K562 (cell line): ENCODE measurements around the gene ZNF575. TPM values are rescaled to one million over a fixed set of nuclear protein-coding genes. Genes with fewer than 3 reads are reported as not detected.

Experiments used
- ATAC-seq: fragments of 200-7000 bp; cut with Tn5 transposase; 3 replicates; pipeline ENCODE4 v1.9.1; 2020; ENCODE audit warnings: moderate library complexity
- BruUV-seq: library from RNA; stranded (reverse); fragments of 400-500 nt; replicated peaks from 2 replicates; lab custom pipeline; 2021; lab: Mats Ljungman, UMichigan
- CTCF ChIA-PET: fragments of 300-600 bp; formaldehyde crosslinking; extraction: SDS; loops from one replicate; lab custom pipeline; 2021; ENCODE audit warnings: low intra/inter-chr PET ratio; lab: Yijun Ruan, JAX
- POLR2A ChIA-PET: fragments of 300-600, 350-650 bp; sonication (Branson Sonifier 250); formaldehyde crosslinking; extraction: SDS; loops from one replicate; lab custom pipeline; 2021; ENCODE audit warnings: antibody characterized with exemption, inconsistent platforms; lab: Yijun Ruan, JAX
- DNase-seq, 4 experiments: peaks; one replicate each; pipeline versions ENCODE4 v3.0.0 to v3.0.0-alpha.2; 2011 to 2018; ENCODE audit warnings: low spot score in 3 of 4, mixed read lengths in 3 of 4; ENCODE audit errors: extremely low read depth in 1 of 4
- FAIRE-seq: peaks from 2 replicates; lab custom pipeline; 2011; peaks lifted over from hg19 to GRCh38; lab: Jason Lieb, UNC
- H2AFZ ChIP-seq: 2 replicates; pipeline ENCODE4 v1.6.0; 2011; ENCODE audit warnings: low read depth, low read length, control low read depth, inconsistent platforms
- H3K27ac ChIP-seq: fragments of 200-600 bp; 3 replicates; pipeline ENCODE4 v1.8.0; 2011; ENCODE audit warnings: low read depth, mild to moderate bottlenecking, control low read depth, inconsistent platforms, low read length, moderate library complexity, mixed read lengths; ENCODE audit errors: extremely low read depth
- H3K27me3 ChIP-seq, 2 experiments: fragments of 300-600 bp in 1 of 2; 2 replicates in 1 of 2; 3 replicates in 1 of 2; pipeline versions ENCODE4 v1.6.0 to v1.8.0; 2011; ENCODE audit warnings: inconsistent platforms in 2 of 2, low read length in 2 of 2, mild to moderate bottlenecking in 1 of 2, mixed read lengths in 1 of 2, moderate library complexity in 1 of 2; ENCODE audit not compliant: control insufficient read depth in 2 of 2, insufficient read depth in 2 of 2
- H3K36me3 ChIP-seq: fragments of 300-600 bp; 3 replicates; pipeline ENCODE4 v1.8.0; 2011; ENCODE audit warnings: mild to moderate bottlenecking, low read length, inconsistent platforms; ENCODE audit not compliant: control insufficient read depth, insufficient read depth
- H3K4me1 ChIP-seq, 2 experiments: fragments of 200-600 bp in 1 of 2; replicated peaks in 1 of 2; 2 replicates in 1 of 2; 3 replicates in 1 of 2; pipeline versions ENCODE4 v1.5.1 to v1.8.0; 2011; ENCODE audit warnings: inconsistent platforms in 2 of 2, low read length in 2 of 2, mild to moderate bottlenecking in 1 of 2, mixed read lengths in 1 of 2, moderate library complexity in 1 of 2; ENCODE audit not compliant: control insufficient read depth in 2 of 2, insufficient read depth in 2 of 2
- H3K4me2 ChIP-seq: 2 replicates; pipeline ENCODE4 v1.6.1; 2011; ENCODE audit warnings: low read length, control low read depth, inconsistent platforms, mixed read lengths; ENCODE audit not compliant: insufficient read depth
- H3K4me3 ChIP-seq: fragments of 200-600 bp; sonication (generic), shearing (Covaris generic); 2 replicates; pipeline ENCODE4 v1.5.1; 2016; ENCODE audit warnings: control low read depth, inconsistent platforms
- H3K79me2 ChIP-seq: fragments of 200-600 bp; 3 replicates; pipeline ENCODE4 v1.8.0; 2011; ENCODE audit warnings: low read length, inconsistent platforms; ENCODE audit not compliant: control insufficient read depth, insufficient read depth
- H3K9ac ChIP-seq, 2 experiments: 2 replicates each; pipeline versions ENCODE4 v1.6.0 to v1.6.1; 2011; ENCODE audit warnings: low read depth in 2 of 2, low read length in 2 of 2, control low read depth in 1 of 2, inconsistent platforms in 1 of 2, mild to moderate bottlenecking in 1 of 2, mixed read lengths in 1 of 2; ENCODE audit not compliant: insufficient read depth in 1 of 2
- H3K9me1 ChIP-seq: one replicate; pipeline ENCODE4 v1.6.0; 2011; ENCODE audit warnings: inconsistent platforms, mild to moderate bottlenecking, low read length, moderate library complexity; ENCODE audit not compliant: control insufficient read depth, insufficient read depth
- H3K9me3 ChIP-seq: replicated peaks from 2 replicates; pipeline ENCODE4 v1.5.1; 2011; ENCODE audit warnings: low read depth, low read length, inconsistent platforms; ENCODE audit not compliant: control insufficient read depth, insufficient read depth
- H4K20me1 ChIP-seq: replicated peaks from 2 replicates; pipeline ENCODE4 v1.6.1; 2011; ENCODE audit warnings: low read length, inconsistent platforms, mixed read lengths; ENCODE audit not compliant: control insufficient read depth, insufficient read depth
- BHLHE40 ChIP-seq: IDR thresholded peaks from 2 replicates; pipeline ENCODE4 v1.6.1; 2011; ENCODE audit warnings: low read length, improper control_type of control experiment
- BRCA1 ChIP-seq, 2 experiments: fragments of 450-650 bp in 1 of 2; sonication (generic) in 1 of 2; formaldehyde crosslinking in 1 of 2; IDR thresholded peaks; 2 replicates each; pipeline versions ENCODE4 v1.5.0 to v1.6.1; 2017 to 2020; ENCODE audit warnings: mild to moderate bottlenecking in 1 of 2, missing genetic modification reagents in 1 of 2
- CBX5 ChIP-seq: IDR thresholded peaks from 2 replicates; pipeline ENCODE4 v1.6.1; 2014; ENCODE audit warnings: low read depth, borderline replicate concordance
- DEAF1 ChIP-seq: fragments of 450-650 bp; formaldehyde crosslinking; IDR thresholded peaks from 2 replicates; pipeline ENCODE4 v1.4.0; 2020; ENCODE audit warnings: mild to moderate bottlenecking, moderate library complexity
- ELF4 ChIP-seq: fragments of 450-650 bp; formaldehyde crosslinking; IDR thresholded peaks from 2 replicates; pipeline ENCODE4 v1.4.0; 2022; ENCODE audit warnings: missing genetic modification characterization
- FOSL1 ChIP-seq: fragments of 200-800 bp; sonication (Bioruptor generic); conservative IDR thresholded peaks from 2 replicates; pipeline ENCODE4 v1.6.1; 2016; ENCODE audit warnings: missing genetic modification characterization, missing compliant biosample characterization
- FOXJ3 ChIP-seq: sonication (generic); formaldehyde crosslinking; IDR thresholded peaks from 2 replicates; pipeline ENCODE4 v1.4.0; 2020; ENCODE audit warnings: mild to moderate bottlenecking, missing genetic modification reagents
- HCFC1 ChIP-seq: IDR thresholded peaks from 2 replicates; pipeline ENCODE4 v1.6.1; 2012; ENCODE audit warnings: low read depth, low read length, improper control_type of control experiment
- HDAC1 ChIP-seq, 2 experiments: fragments of 450-650 bp; IDR thresholded peaks; 2 replicates each; pipeline ENCODE4 v1.6.1; 2016 to 2017; ENCODE audit warnings: inconsistent platforms in 1 of 2, mild to moderate bottlenecking in 1 of 2, moderate library complexity in 1 of 2
- PCBP1 ChIP-seq: fragments of 200-400 bp; formaldehyde crosslinking; IDR thresholded peaks from 2 replicates; pipeline ENCODE4 v1.6.1; 2018; ENCODE audit warnings: mild to moderate bottlenecking, low read depth, low read length; ENCODE audit not compliant: poor library complexity, severe bottlenecking
- RBM15 ChIP-seq: fragments of 200-400 bp; formaldehyde crosslinking; IDR thresholded peaks from 2 replicates; pipeline ENCODE4 v1.6.1; 2018; ENCODE audit warnings: mild to moderate bottlenecking, low read length, moderate library complexity; ENCODE audit not compliant: insufficient read depth
- RBM17 ChIP-seq: fragments of 200-400 bp; formaldehyde crosslinking; IDR thresholded peaks from 2 replicates; pipeline ENCODE4 v1.6.1; 2017; ENCODE audit warnings: low read depth, mild to moderate bottlenecking, low read length, borderline replicate concordance
- ZNF124 ChIP-seq: sonication (generic); formaldehyde crosslinking; IDR thresholded peaks from 2 replicates; pipeline ENCODE4 v1.8.1; 2022; ENCODE audit warnings: missing genetic modification reagents
- ZNF133 ChIP-seq: fragments of 250-450 bp; sonication (Bioruptor Pico); IDR thresholded peaks from 2 replicates; pipeline ENCODE4 v1.4.0; 2020; ENCODE audit warnings: mild to moderate bottlenecking
- WGBS: fragments of 100-300 bp; shearing (Covaris generic); methylation state at CpG from one replicate; pipeline ENCODE4 v1.1.6; 2016; ENCODE audit warnings: low coverage, mixed read lengths; ENCODE audit not compliant: insufficient coverage; ENCODE audit errors: missing lambda C conversion rate; 5-methylcytosine and 5-hydroxymethylcytosine counted together
- in situ Hi-C: fragments of 300-500 bp; cut with MboI; formaldehyde crosslinking; loops from 4 replicates; pipeline ENCODE4 v1.15.0; 2018; ENCODE audit warnings: inconsistent platforms, mixed read lengths
- intact Hi-C: fragments of 100-400 bp; cut with micrococcal nuclease; formaldehyde crosslinking; loops from 2 replicates; pipeline ENCODE4 v1.14.2; 2022
- polyA plus RNA-seq, 8 experiments: library from polyadenylated mRNA; depleted of rRNA in 4 of 8; stranded (reverse) in 5 of 8; unstranded in 3 of 8; fragments of >200 nt; fragmentation: Nextera tagmentation in 2 of 8; fragmentation: Illumina TruSeq in 1 of 8; extraction: Ambion mirVana in 2 of 8; extraction: Trizol in 1 of 8; gene quantifications; 2 replicates each; pipeline versions ENCODE4 v1.2.1 to v1.2.3, GENCODE V29; 2011 to 2014; ENCODE audit warnings: inconsistent platforms in 1 of 8, missing spikeins in 1 of 8
- total RNA-seq, 7 experiments: library from RNA; depleted of rRNA in 6 of 7; stranded (reverse); fragments of >200 nt in 6 of 7; fragmentation: Illumina TruSeq in 2 of 7; extraction: Trizol in 2 of 7; gene quantifications; 2 replicates each; pipeline versions ENCODE4 v1.2.1 to v1.2.3, GENCODE V29; 2011 to 2021; ENCODE audit warnings: low replicate concordance in 1 of 7
- TF ChIP-seq, protein P1 (sequence below): sonication (generic); formaldehyde crosslinking; IDR thresholded peaks from 2 replicates; pipeline ENCODE4 v1.8.0; 2022; ENCODE audit warnings: mild to moderate bottlenecking, low read depth, missing genetic modification reagents
- TF ChIP-seq, protein P2 (sequence below): fragments of 450-650 bp; formaldehyde crosslinking; IDR thresholded peaks from 2 replicates; pipeline ENCODE4 v1.4.0; 2022; ENCODE audit warnings: mild to moderate bottlenecking, moderate library complexity
- TF ChIP-seq, protein P3 (sequence below): IDR thresholded peaks from 3 replicates; pipeline ENCODE4 v1.6.1; 2011; ENCODE audit warnings: borderline replicate concordance, mild to moderate bottlenecking; ENCODE audit not compliant: insufficient read length, insufficient read depth
- TF ChIP-seq, protein P4 (sequence below), 2 experiments: fragments of 450-650 bp in 1 of 2; sonication (generic) in 1 of 2; formaldehyde crosslinking; conservative IDR thresholded peaks; 2 replicates each; pipeline versions ENCODE4 v1.4.0 to v1.8.1; 2020 to 2022; ENCODE audit warnings: mild to moderate bottlenecking in 1 of 2, missing genetic modification reagents in 1 of 2

ZNF575 gene
- total and polyA plus RNA-seq, 9 of the 15 experiments (the other 6 are each of a cell fraction or from before 2014, with no cell fraction given), result 0.20 to 0.98 (median 0.32) TPM; not detected in 6

DNA sequence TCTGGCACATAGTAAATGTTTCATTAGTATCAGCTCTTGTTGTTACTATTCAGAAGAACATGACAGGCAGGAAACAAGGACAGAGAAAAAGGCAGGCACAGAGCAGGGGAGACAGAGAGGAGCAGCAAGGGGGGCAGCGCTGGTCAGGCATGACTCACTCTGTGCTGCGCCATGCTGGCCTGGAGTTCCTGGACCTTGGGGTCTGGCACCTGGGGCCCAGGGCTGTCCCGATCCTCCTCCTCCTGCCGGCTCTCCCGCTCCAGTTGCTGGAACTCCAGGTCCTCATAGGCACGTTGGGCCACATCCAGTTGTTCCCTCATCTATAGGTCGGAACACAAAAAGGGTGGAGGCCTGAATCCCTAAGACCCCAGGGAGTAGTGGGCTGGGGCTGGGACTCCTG, 36.0 kb upstream of the ZNF575 start:
- ChIA-PET CTCF (no interaction called here), POLR2A (no interaction called here)
- no peak overlapping the region for H3K9ac ChIP-seq
- TF ChIP-seq FOXJ3 (CRISPR knock-in tag) (no peak), CBX5 (no peak), HDAC1 (IDR thresholded peaks at IDR 0.05) (no peak), PCBP1 (no peak), DEAF1 (CRISPR knock-in tag) (no peak), RBM17 (no peak), RBM15 (no peak), HCFC1 (no peak), ZNF124 (CRISPR knock-in tag) (no peak), FOSL1 (no peak), BRCA1 (IDR thresholded peaks at IDR 0.05) (no peak), BRCA1 (CRISPR knock-in tag; IDR thresholded peaks at IDR 0.05) (no peak), BHLHE40 (no peak), ZNF133 (CRISPR knock-in tag) (no peak), ELF4 (no peak)
- TF ChIP-seq, protein P1, sequence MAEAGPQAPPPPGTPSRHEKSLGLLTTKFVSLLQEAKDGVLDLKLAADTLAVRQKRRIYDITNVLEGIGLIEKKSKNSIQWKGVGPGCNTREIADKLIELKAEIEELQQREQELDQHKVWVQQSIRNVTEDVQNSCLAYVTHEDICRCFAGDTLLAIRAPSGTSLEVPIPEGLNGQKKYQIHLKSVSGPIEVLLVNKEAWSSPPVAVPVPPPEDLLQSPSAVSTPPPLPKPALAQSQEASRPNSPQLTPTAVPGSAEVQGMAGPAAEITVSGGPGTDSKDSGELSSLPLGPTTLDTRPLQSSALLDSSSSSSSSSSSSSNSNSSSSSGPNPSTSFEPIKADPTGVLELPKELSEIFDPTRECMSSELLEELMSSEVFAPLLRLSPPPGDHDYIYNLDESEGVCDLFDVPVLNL, result no peak
- TF ChIP-seq, protein P2, sequence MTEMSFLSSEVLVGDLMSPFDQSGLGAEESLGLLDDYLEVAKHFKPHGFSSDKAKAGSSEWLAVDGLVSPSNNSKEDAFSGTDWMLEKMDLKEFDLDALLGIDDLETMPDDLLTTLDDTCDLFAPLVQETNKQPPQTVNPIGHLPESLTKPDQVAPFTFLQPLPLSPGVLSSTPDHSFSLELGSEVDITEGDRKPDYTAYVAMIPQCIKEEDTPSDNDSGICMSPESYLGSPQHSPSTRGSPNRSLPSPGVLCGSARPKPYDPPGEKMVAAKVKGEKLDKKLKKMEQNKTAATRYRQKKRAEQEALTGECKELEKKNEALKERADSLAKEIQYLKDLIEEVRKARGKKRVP (CRISPR knock-in tag), result no peak
- TF ChIP-seq, protein P3, sequence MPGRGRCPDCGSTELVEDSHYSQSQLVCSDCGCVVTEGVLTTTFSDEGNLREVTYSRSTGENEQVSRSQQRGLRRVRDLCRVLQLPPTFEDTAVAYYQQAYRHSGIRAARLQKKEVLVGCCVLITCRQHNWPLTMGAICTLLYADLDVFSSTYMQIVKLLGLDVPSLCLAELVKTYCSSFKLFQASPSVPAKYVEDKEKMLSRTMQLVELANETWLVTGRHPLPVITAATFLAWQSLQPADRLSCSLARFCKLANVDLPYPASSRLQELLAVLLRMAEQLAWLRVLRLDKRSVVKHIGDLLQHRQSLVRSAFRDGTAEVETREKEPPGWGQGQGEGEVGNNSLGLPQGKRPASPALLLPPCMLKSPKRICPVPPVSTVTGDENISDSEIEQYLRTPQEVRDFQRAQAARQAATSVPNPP, result no peak
- TF ChIP-seq, protein P4, sequence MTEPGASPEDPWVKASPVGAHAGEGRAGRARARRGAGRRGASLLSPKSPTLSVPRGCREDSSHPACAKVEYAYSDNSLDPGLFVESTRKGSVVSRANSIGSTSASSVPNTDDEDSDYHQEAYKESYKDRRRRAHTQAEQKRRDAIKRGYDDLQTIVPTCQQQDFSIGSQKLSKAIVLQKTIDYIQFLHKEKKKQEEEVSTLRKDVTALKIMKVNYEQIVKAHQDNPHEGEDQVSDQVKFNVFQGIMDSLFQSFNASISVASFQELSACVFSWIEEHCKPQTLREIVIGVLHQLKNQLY (CRISPR knock-in tag; conservative IDR thresholded peaks at IDR 0.05), result no peak

More for the DNA sequence above, 36.0 kb upstream of the ZNF575 start:
- in situ Hi-C loops, result no loop called here
- Histone ChIP-seq H3K9me3 (no peaks in the 10 kb centered on the region), H3K4me2 (no peak overlapping the region), H3K4me1 (peaks cover 0 to 6% of the 10 kb centered on the region in 2 experiments; a peak in 2 of 5 replicates), H3K27me3 (no peaks in the 10 kb centered on the region), H3K4me3 (no peak overlapping the region), H3K79me2 (no peaks in the 10 kb centered on the region), H3K27ac (no peak overlapping the region), H3K36me3 (peaks cover 3% of the 10 kb centered on the region; the same call in 1 of the 3 replicates), H4K20me1 (no peaks in the 10 kb centered on the region), H3K9me1 (no peaks in the 10 kb centered on the region), H2AFZ (no peak overlapping the region)
- intact Hi-C loops, result no loop called here
- FAIRE-seq, result no peak
- DNase-seq, result no peak
- WGBS, result 80% methylated on average over 7 of the region's 7 CpGs
- BruUV-seq, result no TSS peak
- no peak for ATAC-seq
